Measurements from ENCODE around the gene TRPM3.

Gene TRPM3

GRCh38 chr9:70949239-70949638 is 172.2 kb downstream of the TRPM3 start:
- H4K20me1 ChIP-seq (ENCODE audit: insufficient read depth): no peaks in the 10 kb centered on the region
- H3K27me3 ChIP-seq (ENCODE audit: insufficient read depth, low read depth): no peaks in the 10 kb centered on the region
- H3K36me3 ChIP-seq (ENCODE audit: insufficient read depth): no peaks in the 10 kb centered on the region
- peaks cover 8% of the 10 kb centered on the region for H3K4me1 ChIP-seq (ENCODE audit: low read depth, poor library complexity, severe bottlenecking)
- H3K79me2 ChIP-seq (ENCODE audit: insufficient read depth, low read depth): no peaks in the 10 kb centered on the region
- H2AFZ ChIP-seq (ENCODE audit: low read depth): no peak overlapping the region
- no peak overlapping the region for H3K27ac ChIP-seq
- TF ChIP-seq, protein P1, sequence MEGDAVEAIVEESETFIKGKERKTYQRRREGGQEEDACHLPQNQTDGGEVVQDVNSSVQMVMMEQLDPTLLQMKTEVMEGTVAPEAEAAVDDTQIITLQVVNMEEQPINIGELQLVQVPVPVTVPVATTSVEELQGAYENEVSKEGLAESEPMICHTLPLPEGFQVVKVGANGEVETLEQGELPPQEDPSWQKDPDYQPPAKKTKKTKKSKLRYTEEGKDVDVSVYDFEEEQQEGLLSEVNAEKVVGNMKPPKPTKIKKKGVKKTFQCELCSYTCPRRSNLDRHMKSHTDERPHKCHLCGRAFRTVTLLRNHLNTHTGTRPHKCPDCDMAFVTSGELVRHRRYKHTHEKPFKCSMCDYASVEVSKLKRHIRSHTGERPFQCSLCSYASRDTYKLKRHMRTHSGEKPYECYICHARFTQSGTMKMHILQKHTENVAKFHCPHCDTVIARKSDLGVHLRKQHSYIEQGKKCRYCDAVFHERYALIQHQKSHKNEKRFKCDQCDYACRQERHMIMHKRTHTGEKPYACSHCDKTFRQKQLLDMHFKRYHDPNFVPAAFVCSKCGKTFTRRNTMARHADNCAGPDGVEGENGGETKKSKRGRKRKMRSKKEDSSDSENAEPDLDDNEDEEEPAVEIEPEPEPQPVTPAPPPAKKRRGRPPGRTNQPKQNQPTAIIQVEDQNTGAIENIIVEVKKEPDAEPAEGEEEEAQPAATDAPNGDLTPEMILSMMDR (conservative IDR thresholded peaks at IDR 0.05; ENCODE audit: low read depth, low read length): no peak
- H3K4me3 ChIP-seq (IDR thresholded peaks at IDR 0.05; ENCODE audit: insufficient read depth, low read depth, low read length): no peak overlapping the region
- no peak overlapping the region for H3K4me2 ChIP-seq
- H3K9ac ChIP-seq: no peak overlapping the region

DNA sequence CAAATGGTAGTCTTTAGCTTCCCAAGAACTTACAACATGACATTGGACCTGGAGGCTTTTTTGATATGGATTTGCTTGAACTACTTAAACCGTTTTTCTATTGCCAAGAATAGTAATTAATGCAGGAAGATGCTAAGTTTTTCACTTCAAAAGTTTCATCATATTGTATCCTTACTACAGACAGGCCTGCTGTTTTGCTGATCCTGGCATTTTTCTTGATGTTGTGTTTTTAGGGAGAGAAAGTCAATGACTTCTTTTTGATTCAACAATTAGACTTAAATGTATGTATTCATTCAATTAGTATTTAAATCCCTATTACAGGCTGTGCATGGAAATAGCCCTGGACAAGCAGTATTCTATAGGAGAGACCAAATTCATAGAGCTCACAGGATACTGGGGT is 172.7 kb downstream of the TRPM3 start:
- no peak overlapping the region for H3K27ac ChIP-seq
- H3K4me3 ChIP-seq (IDR thresholded peaks at IDR 0.05; ENCODE audit: insufficient read depth, low read depth, low read length): no peak overlapping the region
- no peaks in the 10 kb centered on the region for H3K36me3 ChIP-seq (ENCODE audit: insufficient read depth)
- no peaks in the 10 kb centered on the region for H3K79me2 ChIP-seq (ENCODE audit: insufficient read depth, low read depth)
- H3K27me3 ChIP-seq (ENCODE audit: insufficient read depth, low read depth): no peaks in the 10 kb centered on the region
- no peak overlapping the region for H3K9ac ChIP-seq
- TF ChIP-seq, protein P1 (conservative IDR thresholded peaks at IDR 0.05; ENCODE audit: low read depth, low read length): no peak
- H3K4me2 ChIP-seq: no peak overlapping the region
- H3K4me1 ChIP-seq (ENCODE audit: low read depth, poor library complexity, severe bottlenecking): peaks cover 8% of the 10 kb centered on the region
- no peak overlapping the region for H2AFZ ChIP-seq (ENCODE audit: low read depth)
- no peaks in the 10 kb centered on the region for H4K20me1 ChIP-seq (ENCODE audit: insufficient read depth)

DNA sequence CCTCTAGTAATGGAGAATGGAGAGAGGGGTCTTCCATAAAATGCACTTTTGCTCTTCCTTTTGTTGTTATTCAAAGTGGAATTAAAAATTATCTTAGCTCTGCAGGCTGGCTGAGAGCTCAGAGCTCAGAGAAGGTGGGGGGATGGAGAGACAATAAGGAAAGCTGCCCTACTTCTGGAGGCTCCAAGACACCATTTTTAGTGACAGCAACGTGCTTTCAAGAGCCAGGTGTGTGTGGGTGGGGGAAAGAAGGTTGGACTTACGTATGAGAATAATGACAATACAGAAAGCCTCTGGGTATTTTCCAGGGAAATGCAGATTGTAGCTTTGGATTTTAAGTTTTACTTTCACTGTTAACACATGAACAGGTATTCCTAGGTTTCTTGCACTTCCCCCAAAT is 173.9 kb downstream of the TRPM3 start:
- Histone ChIP-seq H3K27me3 (ENCODE audit: insufficient read depth, low read depth) (no peaks in the 10 kb centered on the region), H2AFZ (ENCODE audit: low read depth) (no peak overlapping the region), H3K79me2 (ENCODE audit: insufficient read depth, low read depth) (no peaks in the 10 kb centered on the region), H3K4me3 (IDR thresholded peaks at IDR 0.05; ENCODE audit: insufficient read depth, low read depth, low read length) (no peak overlapping the region), H3K9ac (no peak overlapping the region), H3K36me3 (ENCODE audit: insufficient read depth) (no peaks in the 10 kb centered on the region), H3K4me1 (ENCODE audit: low read depth, poor library complexity, severe bottlenecking) (peaks cover 8% of the 10 kb centered on the region), H3K4me2 (no peak overlapping the region), H3K27ac (no peak overlapping the region), H4K20me1 (ENCODE audit: insufficient read depth) (no peaks in the 10 kb centered on the region)
- TF ChIP-seq, protein P1 (conservative IDR thresholded peaks at IDR 0.05; ENCODE audit: low read depth, low read length): no peak

DNA sequence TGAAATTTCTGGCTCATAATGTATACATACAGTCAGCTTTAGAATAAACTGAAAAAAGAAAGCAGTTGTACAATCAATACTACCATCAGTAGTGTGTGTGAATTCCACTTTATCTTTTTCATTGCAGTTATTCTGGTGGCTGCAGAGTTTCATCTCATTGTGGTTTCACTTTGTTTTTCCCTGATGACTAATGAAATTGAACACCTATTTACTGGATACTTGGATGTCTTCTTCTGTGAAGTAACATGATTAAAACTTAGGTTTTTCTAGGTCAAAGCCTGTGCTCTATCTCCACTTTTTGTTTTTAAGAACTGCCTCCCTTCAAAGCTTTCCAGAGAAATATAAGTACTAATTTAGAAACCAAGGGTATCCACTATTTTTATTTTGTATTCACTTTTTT is 174.3 kb downstream of the TRPM3 start:
- Histone ChIP-seq H3K9ac (no peak overlapping the region), H3K79me2 (ENCODE audit: insufficient read depth, low read depth) (no peaks in the 10 kb centered on the region), H2AFZ (ENCODE audit: low read depth) (no peak overlapping the region), H3K4me1 (ENCODE audit: low read depth, poor library complexity, severe bottlenecking) (peaks cover 8% of the 10 kb centered on the region), H3K27ac (no peak overlapping the region), H3K36me3 (ENCODE audit: insufficient read depth) (no peaks in the 10 kb centered on the region), H3K4me2 (no peak overlapping the region), H3K4me3 (IDR thresholded peaks at IDR 0.05; ENCODE audit: insufficient read depth, low read depth, low read length) (no peak overlapping the region), H3K27me3 (ENCODE audit: insufficient read depth, low read depth) (no peaks in the 10 kb centered on the region), H4K20me1 (ENCODE audit: insufficient read depth) (no peaks in the 10 kb centered on the region)
- TF ChIP-seq, protein P1 (conservative IDR thresholded peaks at IDR 0.05; ENCODE audit: low read depth, low read length): no peak

All from KMS-11 (cell line).